ENCODE data around the gene DAPK1.

Gene DAPK1

DNA sequence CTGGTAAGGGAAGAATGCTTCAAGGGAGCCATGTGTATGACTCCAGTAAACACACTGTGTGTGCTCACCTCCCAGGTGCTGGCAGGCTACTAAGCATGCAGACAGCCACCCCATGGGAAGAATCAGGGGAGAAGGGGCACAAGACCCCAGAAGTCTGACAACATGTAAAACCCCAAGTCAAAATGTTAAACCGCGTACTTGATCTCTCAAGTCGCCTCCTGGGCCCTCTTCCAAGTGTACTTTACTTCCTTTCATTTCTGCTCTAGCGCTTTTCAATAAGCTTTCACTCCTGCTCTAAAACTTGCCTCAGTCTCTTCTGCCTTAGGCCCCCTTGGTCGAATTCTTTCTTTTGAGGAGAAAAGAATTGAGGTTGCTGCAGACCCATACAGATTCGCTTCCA is 31.3 kb downstream of the DAPK1 start:
- DNase-seq, result no peak
- no peak overlapping the region for H3K9ac ChIP-seq (ENCODE audit: low read length)
- H3K27ac ChIP-seq (ENCODE audit: low read length), result no peak overlapping the region
- no peak overlapping the region for H2AFZ ChIP-seq (ENCODE audit: low read length)
- H3K9me2 ChIP-seq (replicated peaks; ENCODE audit: insufficient read depth, low read length), result no peaks in the 10 kb centered on the region
- TF ChIP-seq EZH2 (optimal IDR thresholded peaks at IDR 0.05; ENCODE audit: low read depth, low read length) (no peak), EZH2phosphoT487 (IDR thresholded peaks at IDR 0.05; ENCODE audit: low read length) (no peak)
- H3K4me3 ChIP-seq (ENCODE audit: low read length), result no peak overlapping the region
- H3K9me3 ChIP-seq (replicated peaks; ENCODE audit: insufficient read depth, low read length), result no peaks in the 10 kb centered on the region
- H3F3A ChIP-seq (ENCODE audit: insufficient read depth, low read length), result no peaks in the 10 kb centered on the region
- H3K36me3 ChIP-seq (replicated peaks; ENCODE audit: insufficient read depth, low read length), result no peaks in the 10 kb centered on the region
- H3K4me2 ChIP-seq (ENCODE audit: low read depth, low read length), result no peak overlapping the region
- peaks cover 59% of the 10 kb centered on the region for H3K79me2 ChIP-seq (ENCODE audit: low read length)
- no peaks in the 10 kb centered on the region for H3K27me3 ChIP-seq (replicated peaks; ENCODE audit: insufficient read depth, low read length)
- H3K4me1 ChIP-seq (ENCODE audit: low read length), result no peaks in the 10 kb centered on the region
- no peaks in the 10 kb centered on the region for H4K20me1 ChIP-seq (ENCODE audit: insufficient read depth, low read length)

DNA sequence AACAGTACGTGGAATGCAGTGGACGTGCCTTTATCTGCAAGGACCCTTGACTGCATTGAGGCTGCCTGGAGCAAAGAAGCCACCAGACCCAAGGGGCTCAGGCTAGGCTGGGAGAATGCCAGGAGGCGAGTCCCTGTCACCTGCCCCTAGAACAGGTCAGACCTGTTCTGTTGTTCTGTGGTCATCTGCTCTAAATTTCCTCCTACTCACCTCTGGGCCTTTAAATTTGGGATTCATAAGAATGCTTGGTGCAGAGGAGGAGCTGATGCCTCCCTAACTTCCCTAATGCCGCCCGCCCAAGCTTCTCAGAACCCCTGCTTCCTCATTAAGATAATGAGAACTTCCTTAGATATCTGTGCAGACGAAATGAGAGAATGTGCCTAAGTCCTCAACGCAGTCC is 32.0 kb downstream of the DAPK1 start:
- no peak for DNase-seq
- no peak overlapping the region for H3K9ac ChIP-seq (ENCODE audit: low read length)
- no peaks in the 10 kb centered on the region for H4K20me1 ChIP-seq (ENCODE audit: insufficient read depth, low read length)
- H3K4me2 ChIP-seq (ENCODE audit: low read depth, low read length), result no peak overlapping the region
- H3K9me2 ChIP-seq (replicated peaks; ENCODE audit: insufficient read depth, low read length), result no peaks in the 10 kb centered on the region
- H3K27me3 ChIP-seq (replicated peaks; ENCODE audit: insufficient read depth, low read length), result no peaks in the 10 kb centered on the region
- no peaks in the 10 kb centered on the region for H3K36me3 ChIP-seq (replicated peaks; ENCODE audit: insufficient read depth, low read length)
- no peaks in the 10 kb centered on the region for H3K4me1 ChIP-seq (ENCODE audit: low read length)
- H3K79me2 ChIP-seq (ENCODE audit: low read length), result peaks cover 57% of the 10 kb centered on the region
- H3F3A ChIP-seq (ENCODE audit: insufficient read depth, low read length), result no peaks in the 10 kb centered on the region
- no peak overlapping the region for H3K27ac ChIP-seq (ENCODE audit: low read length)
- no peaks in the 10 kb centered on the region for H3K9me3 ChIP-seq (replicated peaks; ENCODE audit: insufficient read depth, low read length)
- TF ChIP-seq EZH2 (optimal IDR thresholded peaks at IDR 0.05; ENCODE audit: low read depth, low read length) (no peak), EZH2phosphoT487 (IDR thresholded peaks at IDR 0.05; ENCODE audit: low read length) (no peak), CTCF (IDR thresholded peaks at IDR 0.05; ENCODE audit: low read length) (no peak)
- no peak overlapping the region for H2AFZ ChIP-seq (ENCODE audit: low read length)
- no peak overlapping the region for H3K4me3 ChIP-seq (ENCODE audit: low read length)

GRCh38 chr9:87530716-87531115 is 33.0 kb downstream of the DAPK1 start:
- DNase-seq, result no peak
- Histone ChIP-seq H3K27ac (ENCODE audit: low read length) (no peak overlapping the region), H3K9ac (ENCODE audit: low read length) (no peak overlapping the region), H4K20me1 (ENCODE audit: insufficient read depth, low read length) (no peaks in the 10 kb centered on the region), H3K9me3 (replicated peaks; ENCODE audit: insufficient read depth, low read length) (no peaks in the 10 kb centered on the region), H3K36me3 (replicated peaks; ENCODE audit: insufficient read depth, low read length) (no peaks in the 10 kb centered on the region), H2AFZ (ENCODE audit: low read length) (no peak overlapping the region), H3K27me3 (replicated peaks; ENCODE audit: insufficient read depth, low read length) (no peaks in the 10 kb centered on the region), H3K79me2 (ENCODE audit: low read length) (peaks cover 63% of the 10 kb centered on the region), H3F3A (ENCODE audit: insufficient read depth, low read length) (no peaks in the 10 kb centered on the region), H3K4me2 (ENCODE audit: low read depth, low read length) (no peak overlapping the region), H3K4me1 (ENCODE audit: low read length) (no peaks in the 10 kb centered on the region), H3K9me2 (replicated peaks; ENCODE audit: insufficient read depth, low read length) (no peaks in the 10 kb centered on the region), H3K4me3 (ENCODE audit: low read length) (no peak overlapping the region)
- TF ChIP-seq EZH2phosphoT487 (IDR thresholded peaks at IDR 0.05; ENCODE audit: low read length) (no peak), EZH2 (optimal IDR thresholded peaks at IDR 0.05; ENCODE audit: low read depth, low read length) (no peak), CTCF (IDR thresholded peaks at IDR 0.05; ENCODE audit: low read length) (no peak)

DNA sequence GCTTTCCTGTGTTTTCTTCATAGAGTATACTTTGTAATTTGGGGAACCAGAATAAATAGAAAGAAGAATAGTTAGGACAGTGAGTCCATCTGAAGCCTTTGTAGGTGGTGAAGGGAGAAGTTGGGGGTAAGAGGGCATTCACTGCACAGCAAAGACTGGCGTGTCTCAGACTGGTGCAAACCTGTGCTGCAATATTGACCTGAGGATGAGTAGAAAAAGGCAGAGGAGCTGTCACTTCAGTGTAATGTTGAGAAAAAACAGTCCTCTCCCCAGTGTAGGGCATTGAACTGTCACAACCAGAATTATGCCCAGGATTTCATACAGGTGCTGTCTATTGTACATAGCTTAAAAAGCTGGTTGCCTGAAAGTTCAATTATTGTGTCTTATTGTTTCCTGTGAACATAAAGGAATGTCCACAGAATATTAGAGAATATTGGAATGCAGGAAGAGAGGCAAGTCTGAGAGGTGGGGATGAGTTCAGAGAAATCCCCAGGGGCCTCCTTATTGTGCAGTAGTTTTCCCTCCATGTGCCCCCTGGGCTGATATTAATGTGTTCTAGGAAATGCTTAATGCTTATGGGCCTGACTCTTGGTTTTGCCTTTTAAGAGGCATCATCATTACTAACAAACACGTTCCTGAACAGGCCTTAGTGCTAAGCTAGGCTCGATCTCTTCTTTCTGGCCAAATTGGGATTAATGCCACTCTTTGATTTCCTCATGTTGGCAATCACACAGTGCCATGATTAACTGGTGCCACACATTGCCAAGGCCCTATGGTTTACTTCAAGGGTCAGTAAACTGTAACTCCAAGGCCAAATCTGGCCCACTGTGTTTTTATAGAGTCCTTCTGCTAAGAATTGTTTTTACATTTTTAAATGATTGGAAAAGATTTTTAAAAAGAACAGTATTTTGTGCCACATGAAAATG is 34.0 kb downstream of the DAPK1 start:
- Histone ChIP-seq H3K4me1 (ENCODE audit: low read length) (no peaks in the 10 kb centered on the region), H3K79me2 (ENCODE audit: low read length) (peaks cover 61% of the 10 kb centered on the region), H3F3A (ENCODE audit: insufficient read depth, low read length) (no peaks in the 10 kb centered on the region), H3K27ac (ENCODE audit: low read length) (no peak overlapping the region), H2AFZ (ENCODE audit: low read length) (no peak overlapping the region), H3K9me2 (replicated peaks; ENCODE audit: insufficient read depth, low read length) (no peaks in the 10 kb centered on the region), H3K9ac (ENCODE audit: low read length) (no peak overlapping the region), H3K4me3 (ENCODE audit: low read length) (no peak overlapping the region), H3K27me3 (replicated peaks; ENCODE audit: insufficient read depth, low read length) (no peaks in the 10 kb centered on the region), H3K36me3 (replicated peaks; ENCODE audit: insufficient read depth, low read length) (no peaks in the 10 kb centered on the region), H3K9me3 (replicated peaks; ENCODE audit: insufficient read depth, low read length) (no peaks in the 10 kb centered on the region), H3K4me2 (ENCODE audit: low read depth, low read length) (no peak overlapping the region), H4K20me1 (ENCODE audit: insufficient read depth, low read length) (no peaks in the 10 kb centered on the region)
- no peak for DNase-seq
- TF ChIP-seq EZH2 (optimal IDR thresholded peaks at IDR 0.05; ENCODE audit: low read depth, low read length) (no peak), CTCF (IDR thresholded peaks at IDR 0.05; ENCODE audit: low read length) (no peak), EZH2phosphoT487 (IDR thresholded peaks at IDR 0.05; ENCODE audit: low read length) (no peak)
